Keratinocyte (primary cell): Measurements from ENCODE around the gene FRMD1. TPM values are rescaled to one million over a fixed set of nuclear protein-coding genes. Genes with fewer than 3 reads are reported as not detected.

ENCODE experiments used
- DNase-seq: peaks from one replicate; pipeline ENCODE4 v3.0.0-alpha.2; 2011; ENCODE audit warnings: low read depth, missing footprints, low spot score
- FAIRE-seq: peaks from 2 replicates; lab custom pipeline; 2011; peaks lifted over from hg19 to GRCh38; lab: Jason Lieb, UNC
- H2AFZ ChIP-seq: 2 replicates; pipeline ENCODE4 v1.6.0; 2012; ENCODE audit warnings: low read length, control low read depth, inconsistent platforms; ENCODE audit not compliant: control insufficient read depth
- H3K27ac ChIP-seq: 2 replicates; pipeline ENCODE4 v1.5.1; 2011; ENCODE audit warnings: low read length; ENCODE audit not compliant: control insufficient read depth, insufficient read depth
- H3K27me3 ChIP-seq: 3 replicates; pipeline ENCODE4 v1.6.0; 2011; ENCODE audit warnings: low read length; ENCODE audit not compliant: control insufficient read depth, insufficient read depth; ENCODE audit errors: extremely low read depth
- H3K36me3 ChIP-seq, 2 experiments: 2 replicates in 1 of 2; 3 replicates in 1 of 2; pipeline ENCODE4 v1.5.1; 2011; ENCODE audit warnings: low read length in 2 of 2, mild to moderate bottlenecking in 1 of 2; ENCODE audit not compliant: control insufficient read depth in 2 of 2, insufficient read depth in 2 of 2; ENCODE audit errors: extremely low read depth in 1 of 2
- H3K4me1 ChIP-seq: 3 replicates; pipeline ENCODE4 v1.5.1; 2011; ENCODE audit warnings: low read length; ENCODE audit not compliant: control insufficient read depth, insufficient read depth; ENCODE audit errors: extremely low read depth
- H3K4me2 ChIP-seq: 3 replicates; pipeline ENCODE4 v1.6.0; 2011; ENCODE audit warnings: low read depth, low read length; ENCODE audit not compliant: control insufficient read depth, insufficient read depth; ENCODE audit errors: extremely low read depth
- H3K4me3 ChIP-seq, 3 experiments: fragments of 200-600 bp in 1 of 3; sonication (generic) in 1 of 3; 2 replicates in 2 of 3; 3 replicates in 1 of 3; pipeline ENCODE4 v1.5.1; 2011 to 2016; ENCODE audit warnings: low read length in 3 of 3, mild to moderate bottlenecking in 3 of 3, control low read depth in 2 of 3, inconsistent platforms in 1 of 3, low read depth in 1 of 3, mixed read lengths in 1 of 3, mixed run types in 1 of 3, moderate library complexity in 1 of 3; ENCODE audit not compliant: control insufficient read depth in 2 of 3, insufficient read depth in 2 of 3; ENCODE audit errors: extremely low read depth in 1 of 3
- H3K79me2 ChIP-seq: 2 replicates; pipeline ENCODE4 v1.6.0; 2012; ENCODE audit warnings: low read length; ENCODE audit not compliant: control insufficient read depth, insufficient read depth
- H3K9ac ChIP-seq: 3 replicates; pipeline ENCODE4 v1.6.0; 2011; ENCODE audit warnings: low read length; ENCODE audit not compliant: control insufficient read depth, insufficient read depth; ENCODE audit errors: extremely low read depth
- H3K9me1 ChIP-seq: 3 replicates; pipeline ENCODE4 v1.6.0; 2011; ENCODE audit warnings: low read length; ENCODE audit not compliant: control insufficient read depth, insufficient read depth; ENCODE audit errors: extremely low read depth
- H3K9me3 ChIP-seq: 2 replicates; pipeline ENCODE4 v1.5.1; 2012; ENCODE audit warnings: low read depth, low read length; ENCODE audit not compliant: control insufficient read depth
- H4K20me1 ChIP-seq: 3 replicates; pipeline ENCODE4 v1.6.0; 2011; ENCODE audit warnings: low read length; ENCODE audit not compliant: control insufficient read depth, insufficient read depth; ENCODE audit errors: extremely low read depth
- EZH2 ChIP-seq: IDR thresholded peaks from one replicate; pipeline ENCODE4 v1.6.1; 2012; ENCODE audit warnings: inconsistent platforms, mild to moderate bottlenecking, low read length, moderate library complexity
- dilution Hi-C: fragments of 300-500 bp; cut with MboI; formaldehyde crosslinking; loops from one replicate; pipeline ENCODE4 v1.7.0; 2020; ENCODE audit warnings: low sequenced_read_pairs; ENCODE audit not compliant: extremely low pct_ligation_motif_present
- polyA plus RNA-seq, 5 experiments: library from polyadenylated mRNA; depleted of rRNA in 3 of 5; stranded (reverse) in 3 of 5; stranded (forward) in 1 of 5; unstranded in 1 of 5; fragments of >200 nt; gene quantifications; 1 replicate in 1 of 5; 2 replicates in 3 of 5; 3 replicates in 1 of 5; pipeline versions ENCODE4 v1.2.1 to v1.2.3, GENCODE V29; 2011 to 2012; ENCODE audit warnings: missing spikeins in 2 of 5, low read depth in 1 of 5, low replicate concordance in 1 of 5
- TF ChIP-seq, protein P1 (sequence below), 3 experiments: IDR thresholded peaks in 1 of 3; conservative IDR thresholded peaks in 1 of 3; optimal IDR thresholded peaks in 1 of 3; 2 replicates in 2 of 3; 3 replicates in 1 of 3; pipeline versions ENCODE3 to v1.5.1; 2011; ENCODE audit warnings: low read length in 3 of 3, mild to moderate bottlenecking in 3 of 3, moderate library complexity in 2 of 3, control low read depth in 1 of 3, inconsistent platforms in 1 of 3; ENCODE audit not compliant: insufficient read depth in 2 of 3; ENCODE audit errors: extremely low read depth in 1 of 3

The FRMD1 gene
- polyA plus RNA-seq, 1 donor (not counting 4 experiments of a cell fraction or from before 2014, with no cell fraction given), result not detected

DNA sequence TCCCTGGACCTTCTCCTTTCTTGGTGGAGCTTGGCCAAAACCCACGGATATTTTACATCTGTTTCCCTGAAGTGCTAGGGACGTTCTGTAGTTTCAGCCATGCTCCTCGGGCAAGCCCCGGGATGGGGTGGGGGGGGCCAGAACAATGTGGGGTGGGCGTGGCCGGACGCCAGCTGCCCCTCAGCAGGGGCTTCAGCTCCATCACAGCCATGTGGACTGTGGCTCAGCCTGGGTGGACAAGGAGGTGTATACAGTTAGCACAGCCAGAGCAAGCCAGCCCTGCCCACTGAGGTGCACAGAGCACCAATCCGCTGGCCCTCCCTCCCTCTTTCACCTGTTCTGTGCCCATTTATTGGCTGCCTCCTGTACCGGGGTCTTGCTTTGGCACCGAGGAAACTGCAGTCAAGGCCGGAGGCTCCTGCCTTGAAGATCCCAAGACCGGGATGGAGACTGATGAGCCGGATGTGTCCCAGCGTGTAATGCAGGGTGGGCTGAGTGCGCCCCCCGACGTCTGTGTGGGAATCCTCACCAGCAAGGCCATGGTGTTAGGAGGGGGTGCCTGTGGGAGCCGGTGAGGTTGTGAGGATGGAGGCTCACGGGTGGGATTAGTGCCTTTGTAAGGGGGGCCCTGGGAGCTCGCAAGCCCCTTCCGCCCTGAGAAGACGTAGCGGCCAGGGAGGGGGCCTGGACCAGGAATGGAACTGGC, 28.0 kb downstream of the FRMD1 start:
- TF ChIP-seq, protein P1, sequence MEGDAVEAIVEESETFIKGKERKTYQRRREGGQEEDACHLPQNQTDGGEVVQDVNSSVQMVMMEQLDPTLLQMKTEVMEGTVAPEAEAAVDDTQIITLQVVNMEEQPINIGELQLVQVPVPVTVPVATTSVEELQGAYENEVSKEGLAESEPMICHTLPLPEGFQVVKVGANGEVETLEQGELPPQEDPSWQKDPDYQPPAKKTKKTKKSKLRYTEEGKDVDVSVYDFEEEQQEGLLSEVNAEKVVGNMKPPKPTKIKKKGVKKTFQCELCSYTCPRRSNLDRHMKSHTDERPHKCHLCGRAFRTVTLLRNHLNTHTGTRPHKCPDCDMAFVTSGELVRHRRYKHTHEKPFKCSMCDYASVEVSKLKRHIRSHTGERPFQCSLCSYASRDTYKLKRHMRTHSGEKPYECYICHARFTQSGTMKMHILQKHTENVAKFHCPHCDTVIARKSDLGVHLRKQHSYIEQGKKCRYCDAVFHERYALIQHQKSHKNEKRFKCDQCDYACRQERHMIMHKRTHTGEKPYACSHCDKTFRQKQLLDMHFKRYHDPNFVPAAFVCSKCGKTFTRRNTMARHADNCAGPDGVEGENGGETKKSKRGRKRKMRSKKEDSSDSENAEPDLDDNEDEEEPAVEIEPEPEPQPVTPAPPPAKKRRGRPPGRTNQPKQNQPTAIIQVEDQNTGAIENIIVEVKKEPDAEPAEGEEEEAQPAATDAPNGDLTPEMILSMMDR (optimal IDR thresholded peaks at IDR 0.05 in 1 of 3, IDR thresholded peaks at IDR 0.05 in 1 of 3, conservative IDR thresholded peaks at IDR 0.05 in 1 of 3; ENCODE audit: extremely low read depth in 1 of 3, insufficient read depth in 2 of 3, low read length in 3 of 3), result peak in 1 of 3 experiments; percentile 44
- no peak for TF ChIP-seq EZH2

DNA sequence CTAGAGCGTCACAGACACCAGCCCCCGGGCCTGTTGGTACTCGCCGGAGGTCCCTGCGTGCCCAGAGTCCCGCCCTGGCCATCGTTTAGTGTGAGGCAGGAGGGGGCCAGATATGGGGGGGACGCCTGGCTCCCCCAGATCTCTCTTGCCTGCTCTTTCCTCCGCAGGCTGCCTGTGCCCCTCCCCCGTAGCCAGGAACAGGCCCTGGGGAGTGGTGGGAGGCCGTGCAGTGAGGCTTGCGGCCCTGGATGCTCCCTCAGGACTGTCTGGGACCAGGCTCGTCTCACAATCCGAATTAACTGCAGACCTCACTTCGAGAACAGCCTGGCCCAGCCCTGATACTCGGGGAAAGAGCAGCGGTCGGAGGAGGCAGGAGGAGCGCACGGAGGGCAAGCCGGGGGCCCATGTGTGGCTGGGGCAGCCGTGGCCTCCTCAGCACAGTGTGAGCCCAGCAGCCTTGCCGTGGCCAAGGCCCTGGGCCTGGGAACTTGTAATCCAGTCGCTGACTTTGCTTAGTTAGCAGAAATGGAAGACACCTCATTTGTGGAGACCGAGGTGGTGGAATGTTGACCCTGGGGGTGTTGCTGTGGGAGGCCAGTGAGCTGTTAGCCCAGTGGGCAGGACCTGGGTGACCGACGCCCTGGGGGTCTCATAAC, 28.7 kb downstream of the FRMD1 start:
- dilution Hi-C loops, result no loop called here
- H3K9ac ChIP-seq, result no peak overlapping the region

More for the DNA sequence above, 28.0 kb downstream of the FRMD1 start:
- no peak overlapping the region for H3K9ac ChIP-seq
- no peak for DNase-seq
- H3K9me3 ChIP-seq, result no peaks in the 10 kb centered on the region
- H3K4me2 ChIP-seq, result no peak overlapping the region
- H3K27me3 ChIP-seq, result no peaks in the 10 kb centered on the region
- no peaks in the 10 kb centered on the region for H3K79me2 ChIP-seq
- H2AFZ ChIP-seq, result no peak overlapping the region
- no peaks in the 10 kb centered on the region for H3K36me3 ChIP-seq
- H3K27ac ChIP-seq, result no peak overlapping the region
- dilution Hi-C loops, result no loop called here
- no peaks in the 10 kb centered on the region for H3K9me1 ChIP-seq
- H4K20me1 ChIP-seq, result no peaks in the 10 kb centered on the region
- FAIRE-seq, result no peak
- H3K4me3 ChIP-seq, result no peak overlapping the region
- no peaks in the 10 kb centered on the region for H3K4me1 ChIP-seq

More for the DNA sequence above, 28.7 kb downstream of the FRMD1 start:
- H2AFZ ChIP-seq, result no peak overlapping the region
- H3K4me2 ChIP-seq, result no peak overlapping the region
- H3K79me2 ChIP-seq, result no peaks in the 10 kb centered on the region
- H3K4me3 ChIP-seq, result no peak overlapping the region
- no peaks in the 10 kb centered on the region for H4K20me1 ChIP-seq
- TF ChIP-seq EZH2, result no peak
- TF ChIP-seq, protein P1 (optimal IDR thresholded peaks at IDR 0.05 in 1 of 3, IDR thresholded peaks at IDR 0.05 in 1 of 3, conservative IDR thresholded peaks at IDR 0.05 in 1 of 3; ENCODE audit: extremely low read depth in 1 of 3, insufficient read depth in 2 of 3, low read length in 3 of 3), result no peak
- no peaks in the 10 kb centered on the region for H3K9me3 ChIP-seq
- no peak overlapping the region for H3K27ac ChIP-seq
- H3K4me1 ChIP-seq, result no peaks in the 10 kb centered on the region
- no peaks in the 10 kb centered on the region for H3K27me3 ChIP-seq
- FAIRE-seq (no peak), DNase-seq (no peak)
- no peaks in the 10 kb centered on the region for H3K9me1 ChIP-seq
- no peaks in the 10 kb centered on the region for H3K36me3 ChIP-seq
